Cerebellar nuclear complex (tissue), 1 donor: ENCODE results near the gene KLHL40.
"Not testable (repeated sequence)": the region's sequence is repeated elsewhere in the genome, so short reads cannot be mapped to it uniquely, and the experiment has no call there.

Experiments used
- DNase-seq, 2 experiments: peaks; one replicate each; lab custom pipeline; 2025; lab: John Stamatoyannopoulos, UW

KLHL40 gene

DNA sequence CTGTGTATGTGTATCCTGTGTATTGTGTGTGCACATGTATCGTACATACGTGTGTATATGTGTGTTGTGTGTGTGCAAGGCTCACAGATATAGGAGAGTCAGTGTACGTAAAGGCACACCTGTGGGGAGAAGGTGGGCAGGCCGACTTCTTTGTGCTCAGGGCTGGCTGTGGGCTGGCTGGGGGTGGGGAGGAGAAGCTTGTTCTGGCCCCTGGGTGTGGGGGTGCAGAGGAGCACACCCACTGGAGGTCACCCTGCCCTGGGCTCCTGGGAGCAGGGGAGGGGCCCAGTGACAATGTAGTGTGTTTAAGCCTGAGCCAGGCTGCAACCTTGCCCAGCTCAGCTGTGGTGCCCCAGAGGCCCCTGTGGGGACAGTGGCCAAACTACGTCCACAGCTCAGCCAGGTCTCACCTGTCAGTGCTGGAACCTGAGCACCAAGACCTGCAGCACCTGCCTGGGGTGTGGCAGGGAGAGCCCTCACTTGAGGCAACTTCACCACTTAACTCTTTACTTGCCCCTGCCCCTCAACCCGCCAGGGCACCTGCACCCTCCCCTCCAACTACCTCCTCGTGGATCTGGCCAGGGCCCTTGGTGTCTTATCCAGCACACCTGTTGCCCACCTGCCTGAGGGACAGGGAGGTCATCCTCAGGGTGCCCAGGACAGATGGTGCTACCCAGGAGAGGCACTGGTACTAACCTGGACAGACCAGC, 19.9 kb downstream of the KLHL40 start:
- no peak for DNase-seq

- DNase-seq: no peak
Measured at GRCh38 chr3:42705962-42706585, 20.7 kb downstream of the KLHL40 start.

DNA sequence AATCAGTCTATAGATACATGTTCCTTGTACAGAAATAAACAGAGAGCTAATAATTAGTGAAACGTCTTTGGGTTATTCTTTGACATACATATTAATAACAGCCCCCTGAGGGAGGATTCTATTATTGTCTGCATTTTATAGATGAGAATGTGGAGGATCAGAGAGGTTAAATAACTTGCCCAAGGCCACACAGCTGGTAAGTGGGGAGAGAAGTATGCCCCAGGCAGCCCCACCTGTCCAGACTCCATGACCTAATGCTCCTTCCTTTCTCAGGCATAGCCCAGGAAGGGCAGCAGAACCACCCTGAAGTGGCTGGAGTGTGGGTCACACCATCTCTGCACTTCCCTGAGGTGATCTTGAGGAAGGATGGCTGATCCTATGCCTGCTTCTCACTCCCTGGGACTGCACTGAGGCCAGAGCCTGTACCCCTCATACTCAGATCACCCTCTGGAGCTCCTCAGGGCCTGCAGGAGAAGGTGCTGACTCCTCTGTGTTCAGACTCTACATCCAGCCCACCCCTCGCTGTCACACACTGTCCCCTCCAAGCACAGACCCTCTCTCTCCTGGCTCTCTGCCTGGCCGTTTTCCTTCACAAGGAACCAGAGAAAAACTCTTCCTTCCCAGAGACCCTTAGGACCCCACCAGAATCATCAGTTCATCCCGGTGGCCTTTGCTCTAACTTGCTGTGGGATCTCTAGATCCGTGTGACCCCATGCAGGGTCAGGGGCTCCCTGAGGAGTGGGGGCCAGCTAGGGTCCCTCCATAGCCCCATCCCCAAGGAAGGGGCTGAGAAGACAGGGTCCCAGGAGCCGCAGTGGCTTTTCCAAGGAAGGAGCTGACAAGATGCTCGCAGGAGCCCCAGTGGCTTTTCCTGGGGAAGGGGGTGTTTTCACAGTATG, 21.6 kb downstream of the KLHL40 start:
- DNase-seq: no peak

DNA sequence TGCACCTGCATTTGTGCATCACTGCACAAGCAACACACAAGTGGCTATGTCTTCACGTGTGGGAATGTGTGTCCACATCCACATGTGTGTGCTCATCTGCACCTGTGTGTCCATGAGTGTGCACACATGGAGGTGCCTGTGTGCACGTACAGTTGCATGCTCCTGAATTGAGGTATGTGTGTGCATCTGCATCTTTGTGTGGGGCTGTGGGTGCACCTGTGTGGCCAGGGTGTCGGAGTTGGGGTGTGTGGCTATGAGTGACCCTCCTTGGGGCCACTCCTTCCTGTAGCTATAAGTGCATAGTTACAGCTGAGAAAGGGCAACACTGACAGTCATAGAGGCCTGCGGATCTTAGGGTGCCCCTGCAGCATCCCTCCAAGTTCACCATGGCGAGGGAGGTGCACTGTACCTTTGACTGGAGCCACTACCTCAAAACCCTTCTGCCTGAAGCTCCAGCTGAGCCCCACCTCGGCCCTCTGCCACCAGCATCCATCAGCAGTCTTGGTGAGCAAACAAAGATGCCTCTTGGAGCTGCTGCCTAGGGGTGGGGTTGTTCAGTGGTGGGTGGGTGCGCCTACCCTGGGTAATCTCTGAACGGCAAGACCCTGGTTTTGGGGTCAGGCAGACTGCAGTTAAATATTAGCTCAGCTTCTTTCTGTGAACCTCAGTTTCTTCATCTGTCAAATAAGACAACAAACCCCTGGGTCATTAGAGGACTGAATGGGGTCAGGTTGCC, 22.5 kb downstream of the KLHL40 start:
- DNase-seq: no peak

DNA sequence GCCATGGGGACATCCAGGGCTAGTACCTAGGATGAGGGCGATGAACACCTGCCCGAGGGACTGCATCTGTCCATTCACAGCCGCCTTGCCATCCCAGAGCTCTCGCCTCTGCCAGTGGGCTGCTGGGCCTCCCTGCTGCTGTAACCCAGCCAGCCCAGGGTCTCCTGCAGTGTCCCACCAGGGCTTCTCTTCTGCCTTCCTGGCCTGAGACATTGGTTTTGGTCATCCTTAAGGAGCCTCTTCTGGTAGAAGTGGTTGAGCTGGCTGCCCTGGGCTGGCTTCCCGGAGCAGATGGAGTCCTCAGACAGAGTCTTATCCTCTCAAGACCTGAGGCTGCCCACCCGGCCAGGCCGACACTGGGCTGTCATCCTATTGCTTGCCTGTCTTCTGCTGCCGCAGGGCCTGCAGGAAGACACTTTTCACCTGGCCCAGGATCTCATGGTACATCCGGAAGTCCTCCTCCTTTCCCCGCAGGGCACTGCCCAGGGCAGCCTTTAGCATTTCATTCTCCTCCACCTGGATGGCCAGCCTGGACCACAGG, 23.3 kb downstream of the KLHL40 start:
- no peak for DNase-seq

GRCh38 chr3:42709621-42710020, 24.3 kb downstream of the KLHL40 start:
- no peak for DNase-seq

GRCh38 chr3:42710323-42711021, 25.1 kb downstream of the KLHL40 start:
- DNase-seq: no peak

- no peak for DNase-seq
Measured at GRCh38 chr3:42711491-42712343, 26.4 kb downstream of the KLHL40 start.

DNA sequence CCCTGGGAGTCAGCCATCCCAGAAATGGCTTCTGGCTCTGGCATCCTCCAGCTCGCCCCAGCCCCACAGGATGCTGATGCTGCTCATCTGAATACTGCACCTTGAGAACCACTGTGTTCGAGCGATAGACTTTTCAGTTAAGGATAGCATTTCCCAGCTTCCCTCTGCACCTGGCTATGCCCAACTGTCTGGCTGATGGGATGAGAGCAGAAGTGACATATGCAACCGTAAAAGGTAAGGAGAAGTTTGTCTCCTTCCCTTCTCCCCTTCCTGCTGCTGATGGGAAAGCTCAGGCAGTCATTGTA, 27.0 kb downstream of the KLHL40 start:
- DNase-seq: no peak

DNA sequence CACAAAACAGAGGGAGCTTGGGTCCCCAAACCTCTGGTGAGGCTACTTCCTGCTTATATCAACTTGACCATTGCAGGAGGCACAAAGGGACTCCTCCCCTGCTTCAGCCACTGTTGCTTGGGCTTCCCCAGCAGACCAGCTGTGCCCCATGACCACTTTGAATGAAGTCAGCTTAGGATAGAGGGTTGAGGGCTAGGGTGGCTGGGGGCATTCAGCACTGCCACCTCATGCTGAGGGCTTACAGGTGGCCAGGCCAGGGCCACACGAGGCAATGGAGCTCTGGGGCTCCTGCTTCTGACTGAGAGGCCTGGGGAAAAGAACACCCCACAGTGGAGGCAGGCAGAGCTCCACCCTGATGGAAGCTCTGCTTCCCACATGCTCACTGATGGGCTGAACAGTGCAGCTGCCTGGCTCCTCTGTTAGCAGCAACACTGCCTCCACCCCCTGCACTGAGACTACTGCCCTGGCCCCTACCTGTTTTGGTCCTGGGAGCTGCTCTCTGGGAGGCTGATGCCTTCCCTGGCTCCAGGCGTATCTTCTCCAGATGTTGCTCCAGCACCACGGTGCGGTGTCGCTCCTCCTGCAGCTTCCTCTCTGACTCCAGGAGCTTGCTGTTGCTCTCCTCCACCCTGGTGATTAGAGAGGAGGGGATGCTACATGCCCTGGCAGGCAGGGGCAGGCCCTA, 27.5 kb downstream of the KLHL40 start:
- DNase-seq: no peak

- no peak for DNase-seq
Measured at GRCh38 chr3:42713747-42714146, 28.4 kb downstream of the KLHL40 start.

DNA sequence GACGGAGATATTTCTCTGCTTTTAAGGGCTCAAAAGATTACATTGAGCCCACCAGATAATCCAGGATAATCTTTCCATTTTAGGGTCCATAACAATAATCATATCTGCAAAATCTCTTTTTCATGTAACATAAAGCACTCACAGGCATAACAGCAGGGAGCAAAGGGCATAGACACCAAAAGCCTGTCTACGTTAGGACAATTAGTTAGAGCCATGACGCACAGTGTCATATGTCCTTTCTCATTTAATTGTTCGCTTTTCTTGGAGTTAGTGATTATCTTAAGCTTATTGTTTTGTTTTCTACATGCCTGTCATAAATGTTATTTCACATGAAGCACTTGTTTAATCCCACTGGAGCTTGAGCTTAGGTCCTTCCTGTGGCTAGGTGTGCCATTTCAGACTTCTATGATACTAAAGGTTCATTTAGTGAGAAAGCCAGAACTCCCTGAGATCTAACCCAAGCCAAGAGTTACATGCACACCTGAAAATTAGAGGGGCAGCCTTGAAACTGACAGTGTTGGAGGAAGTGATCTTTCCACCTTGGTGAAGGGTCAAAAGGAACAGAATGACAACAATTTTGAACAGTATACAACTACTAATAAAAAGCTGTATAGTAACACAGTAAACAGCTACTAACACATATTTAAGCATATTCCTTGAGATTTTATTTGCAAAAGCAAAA, 29.0 kb downstream of the KLHL40 start:
- DNase-seq: no peak

DNA sequence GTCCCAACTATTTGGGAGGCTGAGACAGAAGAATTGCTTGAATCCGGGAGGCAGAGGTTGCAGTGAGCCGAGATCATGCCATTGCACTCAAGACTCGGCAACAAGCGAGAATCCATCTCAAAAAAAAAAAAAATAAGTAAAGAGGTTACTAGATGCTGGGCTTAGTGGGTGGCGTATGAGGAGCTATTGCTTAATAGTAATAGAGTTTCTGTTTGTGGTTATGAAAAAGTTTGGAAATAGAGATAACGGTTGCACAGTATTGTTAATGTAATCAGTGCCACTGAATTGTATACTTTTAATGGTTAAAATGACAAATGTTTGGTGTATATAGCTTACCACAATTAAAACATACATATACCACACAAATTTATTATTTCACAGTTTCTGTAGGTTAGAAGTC, 32.0 kb downstream of the KLHL40 start:
- DNase-seq: no peak

DNA sequence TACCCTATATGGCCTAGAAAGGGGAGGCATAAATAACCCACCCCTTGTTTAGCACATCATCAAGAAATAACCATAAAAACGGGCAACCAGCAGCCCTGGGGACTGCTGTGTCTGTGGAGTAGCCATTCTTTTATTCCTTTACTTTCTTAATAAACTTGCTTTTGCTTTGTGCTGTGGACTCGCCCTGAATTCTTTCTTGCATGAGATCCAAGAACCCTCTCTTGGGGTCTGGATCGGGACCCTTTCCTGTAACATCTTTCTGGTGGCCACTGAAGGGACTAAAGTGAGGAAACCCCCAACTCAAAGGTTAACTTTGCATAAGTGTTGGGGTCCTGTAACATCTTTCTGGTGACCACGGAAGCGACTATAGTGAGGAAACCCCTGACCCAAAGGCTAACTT, 33.0 kb downstream of the KLHL40 start:
- no peak for DNase-seq

GRCh38 chr3:42719002-42719401, 33.7 kb downstream of the KLHL40 start:
- no peak for DNase-seq

DNA sequence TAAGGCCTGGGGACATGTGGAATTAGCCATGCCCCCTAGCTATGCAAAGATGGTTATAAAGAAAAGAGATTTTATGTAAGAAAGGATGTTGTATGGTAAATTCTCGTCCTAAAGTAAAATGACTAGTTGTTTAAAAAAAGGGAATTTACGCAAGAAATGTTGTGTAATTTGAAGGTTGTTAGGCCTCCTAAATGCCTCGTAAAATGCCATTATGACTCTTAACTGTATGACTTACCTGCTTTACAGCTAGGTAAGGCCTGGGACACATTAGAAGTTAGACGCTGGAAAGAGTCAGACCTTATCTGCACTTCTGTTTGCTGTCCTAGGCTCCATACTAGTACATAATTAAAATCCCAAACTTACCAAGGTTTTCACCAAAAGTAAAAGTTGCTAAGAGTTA, 34.8 kb downstream of the KLHL40 start:
- DNase-seq: no peak

- DNase-seq: no peak
Measured at GRCh38 chr3:42721690-42722089, 36.4 kb downstream of the KLHL40 start.

DNA sequence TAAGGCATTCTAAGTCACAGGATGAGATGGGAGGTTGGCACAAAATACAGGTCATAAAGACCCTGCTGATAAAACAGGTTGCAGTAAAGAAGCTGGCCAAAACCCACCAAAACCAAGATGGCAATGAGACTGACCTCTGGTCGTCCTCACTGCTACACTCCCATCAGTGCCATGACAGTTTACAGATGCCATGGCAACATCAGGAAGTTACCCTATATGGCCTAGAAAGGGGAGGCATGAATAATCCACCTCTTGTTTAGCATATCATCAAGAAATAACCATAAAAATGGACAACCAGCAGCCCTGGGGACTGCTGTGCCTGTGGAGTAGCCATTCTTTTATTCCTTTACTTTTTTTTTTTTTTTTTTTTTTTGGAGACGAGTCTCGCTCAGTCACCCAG, 37.1 kb downstream of the KLHL40 start:
- DNase-seq: not testable (repeated sequence)

- DNase-seq: no peak
Measured at GRCh38 chr3:42723219-42723618, 37.9 kb downstream of the KLHL40 start.
